ENCODE results near the gene AFG1L.
"Not testable (repeated sequence)": the region's sequence is repeated elsewhere in the genome, so short reads cannot be mapped to it uniquely, and the experiment has no call there.

The AFG1L gene

DNA sequence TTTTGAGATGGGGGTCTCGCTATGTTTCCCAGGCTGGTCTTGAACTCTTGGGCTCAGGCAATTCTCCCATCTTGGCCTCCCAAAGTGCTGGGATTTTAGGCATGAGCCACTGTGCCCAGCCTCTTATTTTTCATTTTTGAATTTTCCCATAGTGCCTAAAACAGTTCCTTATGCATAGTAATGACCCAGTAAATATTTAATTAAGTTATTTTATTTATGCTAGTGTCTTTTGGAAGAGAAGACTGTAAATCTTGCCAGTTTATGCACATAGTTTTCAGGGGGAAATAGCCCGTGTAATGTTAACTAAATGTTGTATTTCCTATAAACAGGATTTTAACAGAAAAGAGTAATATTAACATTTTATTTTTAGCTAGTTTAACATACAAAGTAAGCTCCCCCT, 60.3 kb downstream of the AFG1L start:
- no peak for DNase-seq

DNA sequence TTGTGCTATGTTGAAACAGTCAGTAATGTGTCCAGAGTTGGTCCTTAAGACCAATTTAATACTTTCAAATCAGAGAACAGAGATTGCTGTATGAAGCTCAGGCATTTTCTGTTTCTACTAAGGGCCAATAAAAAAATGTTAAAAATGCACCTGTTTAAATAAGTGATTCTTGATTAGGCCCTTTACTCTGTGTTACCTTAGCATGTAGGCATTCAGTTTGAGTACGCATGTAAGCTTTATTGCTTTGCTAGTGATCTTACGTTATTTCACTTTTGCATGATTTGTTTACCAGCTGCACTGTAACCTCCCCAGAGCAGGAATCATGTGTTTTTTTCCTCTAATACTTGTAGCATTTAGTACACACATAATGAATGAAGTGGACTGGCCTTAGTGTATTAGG, 61.0 kb downstream of the AFG1L start:
- DNase-seq: no peak

DNA sequence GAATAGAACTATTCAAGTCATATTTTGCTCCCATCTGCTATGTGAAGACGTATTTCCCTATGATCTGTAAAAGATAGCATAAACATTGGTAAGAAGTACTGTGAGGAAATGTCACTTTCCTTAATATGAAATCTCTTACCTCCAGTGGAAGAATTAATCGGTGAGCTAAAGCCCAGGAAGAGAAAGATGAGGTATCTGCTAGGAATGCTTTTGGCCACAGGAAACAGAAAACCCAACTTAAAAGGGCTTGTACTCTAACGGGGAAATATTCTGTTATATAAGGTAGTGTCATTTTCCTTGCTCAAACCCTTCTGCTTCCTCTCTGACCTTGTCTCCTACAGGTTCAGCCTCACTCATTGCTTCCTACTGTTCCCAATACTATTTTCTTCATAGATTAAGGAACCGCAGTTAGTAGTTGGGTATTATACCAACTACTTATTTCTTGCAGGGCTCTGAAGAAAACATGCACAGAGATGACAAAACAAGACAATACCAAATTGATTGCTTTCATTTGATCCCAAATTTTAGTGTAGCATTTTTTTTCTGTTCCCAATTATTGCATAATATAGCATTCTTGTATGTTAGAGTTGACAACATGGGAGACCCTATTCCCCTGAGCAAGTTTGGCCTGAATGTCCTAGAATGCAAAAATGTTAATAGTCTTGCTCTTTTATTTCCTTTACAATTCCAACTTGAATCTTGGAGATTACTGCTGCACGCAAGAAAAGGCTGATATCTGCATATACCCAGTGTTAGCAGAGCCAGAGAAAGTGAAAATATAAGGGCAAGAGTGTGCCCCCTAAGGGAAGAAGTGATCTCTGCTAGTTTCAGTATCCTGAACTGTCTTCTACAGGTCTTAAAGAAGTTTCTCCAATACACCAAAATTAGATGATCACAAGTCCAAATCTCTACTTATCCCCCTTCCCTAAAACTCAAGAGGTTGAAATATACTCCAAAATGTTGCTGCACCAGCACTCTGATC, 65.3 kb downstream of the AFG1L start:
- DNase-seq: no peak

DNA sequence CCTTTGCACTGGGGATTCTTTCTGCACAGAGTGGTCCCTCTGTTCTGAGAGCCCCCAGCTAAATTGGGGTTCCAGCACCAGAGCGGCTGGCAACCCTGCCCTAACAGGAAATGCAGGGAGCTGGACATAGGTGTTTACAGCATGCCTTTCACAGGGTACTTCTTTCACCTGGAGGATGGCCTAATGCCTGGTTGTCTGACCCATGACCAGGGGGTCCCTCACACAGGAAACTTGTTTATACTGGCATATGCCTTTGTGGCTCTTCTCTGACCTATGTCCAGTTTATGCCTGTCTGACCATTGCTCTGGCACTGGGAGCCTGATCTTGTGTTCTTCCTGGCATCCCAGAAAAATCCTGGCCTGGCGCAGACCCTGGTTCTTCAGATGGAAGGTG, 66.1 kb downstream of the AFG1L start:
- DNase-seq: no peak

DNA sequence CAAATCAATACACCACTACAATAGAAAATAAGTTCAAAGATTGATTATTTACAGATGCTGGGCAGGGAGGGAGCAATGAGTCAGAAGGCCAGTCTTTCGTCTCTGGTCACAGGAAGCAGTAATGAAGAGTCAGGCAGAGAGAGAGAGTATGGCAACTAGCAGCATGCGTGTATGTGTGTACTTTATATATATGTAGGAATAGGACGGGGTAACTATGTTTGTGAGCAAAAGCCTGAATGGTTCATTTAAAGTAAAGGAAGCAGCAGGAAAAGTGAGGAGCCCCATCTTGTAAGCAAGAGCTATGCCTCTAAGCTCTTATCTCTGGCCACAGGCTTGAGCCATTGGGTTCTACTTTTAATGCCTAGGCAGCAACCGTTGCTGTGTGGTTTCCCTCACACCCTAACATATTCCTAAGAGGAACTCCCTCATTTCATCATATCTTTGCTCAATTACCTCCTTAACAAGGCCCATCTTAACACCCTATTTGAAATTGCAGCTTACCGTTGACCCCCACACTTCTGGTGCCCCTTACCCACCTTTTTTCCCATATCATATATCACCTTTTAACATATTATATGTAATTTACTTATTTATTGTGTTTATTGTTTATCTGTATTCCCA, 66.6 kb downstream of the AFG1L start:
- no peak for DNase-seq

DNA sequence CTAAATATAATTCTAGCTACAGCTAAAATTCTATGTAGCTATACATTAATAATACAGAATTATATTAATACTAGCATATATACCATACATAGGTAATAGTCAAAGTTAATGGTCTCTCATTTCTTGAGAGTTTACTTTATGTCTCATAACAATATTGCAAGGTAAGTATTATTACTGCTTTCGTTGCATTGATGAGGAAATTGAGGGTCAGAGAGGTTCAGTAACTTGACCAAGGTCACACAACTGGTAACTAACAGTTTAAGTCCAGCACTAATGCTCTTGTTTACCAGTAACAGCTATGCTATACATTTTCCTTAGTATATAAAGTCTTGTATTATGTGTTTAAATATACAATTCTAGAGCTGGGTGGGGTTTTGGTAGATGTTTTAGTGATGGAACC, 67.6 kb downstream of the AFG1L start:
- no peak for DNase-seq

DNA sequence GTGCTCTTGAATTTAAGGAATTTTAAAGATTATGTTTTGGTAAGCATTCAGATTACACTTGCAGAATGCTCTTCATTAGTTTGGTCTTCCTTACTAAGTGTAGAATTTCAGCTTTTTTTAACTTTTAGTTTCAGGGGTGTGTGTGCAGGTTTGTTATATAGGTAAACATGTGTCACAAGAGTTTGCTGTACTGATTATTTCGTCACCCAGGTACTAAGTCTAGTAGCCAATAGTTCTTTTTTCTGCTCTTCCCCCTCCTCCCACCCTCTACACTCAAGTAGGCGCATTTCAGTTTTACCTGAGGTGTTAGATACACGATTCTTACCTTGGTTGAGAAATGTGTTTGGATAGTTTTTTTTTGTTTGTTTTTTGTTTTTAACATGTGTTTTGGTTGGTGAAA, 68.3 kb downstream of the AFG1L start:
- no peak for DNase-seq

DNA sequence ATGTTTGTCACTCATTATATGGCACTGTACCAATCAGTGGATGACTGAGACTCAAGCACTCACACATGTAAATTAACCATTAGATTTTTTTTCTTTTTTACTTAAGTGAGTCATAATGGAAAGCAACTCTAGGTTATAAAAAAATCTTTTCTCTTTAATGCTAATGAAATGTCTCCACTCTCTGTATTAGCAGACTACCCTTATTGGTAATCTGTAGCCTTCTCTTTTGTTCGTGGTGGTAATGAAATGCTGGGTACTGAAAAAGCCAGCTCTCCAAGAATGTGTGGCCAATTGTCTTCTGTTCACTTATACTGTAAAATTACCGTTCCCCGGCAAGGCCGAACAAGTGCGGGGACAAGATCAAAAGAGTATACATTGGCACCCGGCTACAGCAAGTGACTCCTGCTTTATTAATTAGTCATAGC, 69.0 kb downstream of the AFG1L start:
- no peak for DNase-seq

DNA sequence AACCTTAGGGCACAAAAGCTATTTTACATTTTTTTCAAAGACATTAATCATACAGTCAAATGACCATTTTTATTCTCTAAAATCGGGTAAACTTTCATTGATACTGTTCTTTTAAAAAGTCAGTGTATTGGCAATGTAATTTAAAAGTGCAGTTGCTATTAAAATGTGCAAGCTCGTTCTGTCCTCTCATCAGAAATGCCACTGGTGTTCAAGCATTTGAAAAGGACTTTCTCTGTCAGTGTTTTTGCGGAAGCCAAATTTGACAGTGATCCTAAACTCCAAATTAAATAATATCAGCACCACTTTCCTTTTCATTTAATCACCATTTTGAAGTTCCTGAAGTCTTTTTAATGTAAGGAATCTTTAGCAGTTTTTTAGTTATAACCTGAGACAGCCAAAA, 69.6 kb downstream of the AFG1L start:
- DNase-seq: no peak

DNA sequence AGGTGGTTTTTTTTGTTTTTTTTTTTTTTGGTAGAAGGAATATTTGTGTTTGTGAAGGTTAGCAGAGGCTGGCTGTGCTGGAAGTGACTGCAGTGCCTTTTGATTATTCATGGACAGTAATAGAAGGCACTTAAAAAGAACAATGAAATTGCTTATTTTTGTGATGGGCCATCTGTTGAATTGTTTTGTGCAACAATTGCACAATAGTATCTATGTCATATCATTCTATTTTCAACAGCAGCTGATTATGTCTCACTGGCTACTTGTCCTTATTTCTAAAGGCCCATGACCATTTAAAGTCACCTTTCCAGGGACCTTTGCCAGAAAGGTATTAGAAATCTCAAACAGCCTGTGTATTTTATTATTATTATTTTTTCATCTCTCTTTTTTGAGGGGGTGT, 70.6 kb downstream of the AFG1L start:
- DNase-seq: no peak

DNA sequence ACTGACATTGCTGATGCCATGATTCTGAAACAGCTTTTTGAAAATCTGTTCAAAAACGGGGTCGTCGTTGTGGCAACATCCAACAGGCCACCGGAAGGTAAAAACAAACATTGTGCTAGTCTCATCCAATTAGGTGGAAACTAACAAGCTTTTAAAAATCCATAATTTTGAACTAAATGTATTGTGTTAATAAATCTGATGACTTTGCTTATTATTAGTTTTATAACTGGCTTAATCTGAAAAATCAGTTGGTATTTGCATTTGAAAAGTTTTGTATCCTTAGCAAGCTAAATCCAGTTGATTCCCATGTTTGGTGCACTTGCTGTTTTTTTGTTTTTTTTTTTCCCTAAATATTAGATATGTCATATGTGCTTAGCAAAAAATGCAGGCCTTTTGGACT, 71.4 kb downstream of the AFG1L start:
- DNase-seq: no peak

DNA sequence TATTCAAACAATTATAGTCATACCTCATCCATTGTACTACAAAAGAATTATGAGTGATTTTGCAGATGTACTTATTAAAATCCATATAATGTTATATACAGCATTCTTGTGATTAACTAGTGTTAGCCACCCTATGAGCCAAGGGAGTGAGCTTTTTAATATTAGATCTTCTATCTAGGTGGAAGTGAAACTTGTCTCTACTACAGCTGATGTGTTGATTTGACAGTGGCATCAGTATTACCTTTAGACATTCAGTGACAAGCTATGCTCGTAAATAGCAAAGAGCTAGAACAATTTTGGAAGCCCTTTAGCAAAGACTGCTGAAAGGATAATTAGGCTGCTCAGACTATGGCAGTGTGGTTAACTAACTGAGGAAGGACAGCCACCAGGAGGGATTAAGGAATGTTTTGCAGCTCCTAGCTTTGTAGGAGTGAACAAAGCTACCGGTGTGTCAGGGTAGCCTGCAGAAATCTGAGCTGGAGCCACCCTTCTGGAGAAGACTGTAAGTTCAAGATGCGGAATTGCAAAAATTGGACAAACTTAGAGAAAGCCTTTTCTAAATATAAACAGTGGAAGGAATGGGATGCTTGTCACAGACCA, 73.7 kb downstream of the AFG1L start:
- no peak for DNase-seq

DNA sequence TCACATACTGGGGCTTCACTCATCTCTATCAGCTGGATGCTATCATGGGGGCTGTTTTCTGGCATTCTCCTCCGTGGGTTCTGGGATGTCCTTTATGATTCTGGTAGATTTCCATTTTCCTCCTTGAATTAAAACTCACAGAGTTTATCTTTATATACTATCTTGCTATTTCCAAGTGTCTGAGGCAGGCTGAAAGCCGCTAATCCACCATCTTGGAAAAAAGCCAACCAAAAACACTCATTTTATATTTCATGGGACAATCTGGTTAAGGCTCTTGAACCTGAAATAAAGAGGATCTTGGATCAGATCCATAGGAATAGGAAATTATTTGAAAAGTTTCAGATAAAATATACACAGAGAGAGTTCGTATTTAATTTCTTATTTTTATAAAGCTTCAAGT, 86.0 kb downstream of the AFG1L start:
- DNase-seq: no peak

DNA sequence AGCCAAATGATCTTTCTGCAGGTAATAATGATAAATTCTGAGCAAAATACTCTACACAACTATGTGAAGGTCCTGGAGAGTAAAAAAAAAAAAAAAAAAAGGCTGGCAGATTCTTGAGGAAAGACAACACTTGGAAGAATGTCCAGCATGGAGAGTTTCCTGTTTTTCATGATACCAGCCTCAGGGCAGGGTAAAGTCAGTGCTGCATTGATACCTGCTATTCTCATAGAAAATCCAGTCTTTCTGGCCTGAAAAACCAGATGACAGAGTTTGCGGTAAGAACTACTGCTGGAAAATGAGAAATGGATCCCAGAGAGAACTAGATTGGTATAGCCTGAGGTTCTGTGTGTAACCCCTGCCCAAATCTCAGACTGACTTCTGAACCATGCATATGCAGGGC, 89.1 kb downstream of the AFG1L start:
- no peak for DNase-seq

DNA sequence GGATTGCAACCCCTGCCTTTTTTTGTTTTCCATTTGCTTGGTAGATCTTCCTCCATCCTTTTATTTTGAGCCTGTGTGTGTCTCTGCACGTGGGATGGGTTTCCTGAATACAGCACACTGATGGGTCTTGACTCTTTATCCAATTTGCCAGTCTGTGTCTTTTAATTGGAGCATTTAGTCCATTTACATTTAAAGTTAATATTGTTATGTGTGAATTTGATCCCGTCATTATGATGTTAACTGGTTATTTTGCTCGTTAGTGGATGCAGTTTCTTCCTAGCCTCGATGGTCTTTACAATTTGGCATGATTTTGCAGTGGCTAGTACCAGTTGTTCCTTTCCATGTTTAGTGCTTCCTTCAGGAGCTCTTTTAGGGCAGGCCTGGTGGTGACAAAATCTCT, 94.3 kb downstream of the AFG1L start:
- DNase-seq: not testable (repeated sequence)

DNA sequence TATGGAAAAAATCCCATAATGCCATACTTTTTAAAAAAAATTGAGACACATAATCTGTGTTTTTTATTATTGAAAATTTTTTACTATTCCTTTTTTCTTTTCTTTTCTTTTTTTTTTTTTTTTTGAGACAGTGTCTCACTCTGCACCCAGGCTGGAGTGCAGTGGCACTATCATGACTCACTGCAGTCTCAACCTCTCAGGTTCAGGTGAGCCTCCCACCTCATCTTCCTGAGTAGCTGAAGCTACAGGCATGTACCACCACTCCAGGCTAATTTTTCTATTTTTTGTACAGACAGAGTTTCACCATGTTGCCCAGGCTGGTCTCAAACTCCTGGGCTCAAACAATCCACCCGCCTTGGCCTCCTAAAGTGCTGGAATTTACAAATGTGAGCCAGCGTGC, 100.4 kb downstream of the AFG1L start:
- DNase-seq: no peak

DNA sequence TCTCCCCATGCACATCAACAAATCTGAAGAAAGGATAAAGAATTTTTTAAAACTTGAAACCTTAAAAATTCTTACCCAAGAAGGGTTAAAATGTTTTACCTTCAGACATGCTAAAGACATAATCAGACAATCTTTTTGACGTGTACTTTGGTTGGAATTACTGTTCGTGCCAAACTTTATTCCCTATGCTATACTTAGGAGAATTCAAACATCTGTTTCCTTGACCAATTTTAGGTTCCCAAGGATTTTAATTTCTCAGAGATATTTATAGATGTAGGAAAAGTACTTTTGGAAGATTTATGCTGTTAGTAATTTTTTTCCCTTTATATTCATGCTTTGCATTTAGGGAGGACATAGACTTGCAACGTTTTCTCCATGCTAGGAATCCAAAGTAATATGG, 108.4 kb downstream of the AFG1L start:
- no peak for DNase-seq

DNA sequence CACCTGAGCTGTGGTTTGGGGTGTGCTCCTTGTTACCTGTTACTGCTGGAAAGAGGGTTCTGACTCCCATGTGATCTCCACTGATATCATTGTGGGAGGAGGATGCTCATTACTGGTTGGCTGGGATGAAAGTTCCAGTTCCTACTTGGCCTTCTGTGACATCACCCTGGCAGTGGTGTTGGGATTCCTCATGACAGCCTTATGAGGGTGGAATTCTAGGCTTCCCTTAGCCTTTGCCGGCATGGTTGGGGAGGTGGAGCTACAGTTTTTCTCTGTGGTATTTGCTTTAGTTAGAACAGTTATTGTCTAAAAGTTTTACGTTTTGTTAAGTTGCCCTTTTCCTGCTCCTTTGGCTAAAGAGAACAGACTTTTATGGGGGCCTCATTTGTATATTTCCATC, 112.1 kb downstream of the AFG1L start:
- no peak for DNase-seq

DNA sequence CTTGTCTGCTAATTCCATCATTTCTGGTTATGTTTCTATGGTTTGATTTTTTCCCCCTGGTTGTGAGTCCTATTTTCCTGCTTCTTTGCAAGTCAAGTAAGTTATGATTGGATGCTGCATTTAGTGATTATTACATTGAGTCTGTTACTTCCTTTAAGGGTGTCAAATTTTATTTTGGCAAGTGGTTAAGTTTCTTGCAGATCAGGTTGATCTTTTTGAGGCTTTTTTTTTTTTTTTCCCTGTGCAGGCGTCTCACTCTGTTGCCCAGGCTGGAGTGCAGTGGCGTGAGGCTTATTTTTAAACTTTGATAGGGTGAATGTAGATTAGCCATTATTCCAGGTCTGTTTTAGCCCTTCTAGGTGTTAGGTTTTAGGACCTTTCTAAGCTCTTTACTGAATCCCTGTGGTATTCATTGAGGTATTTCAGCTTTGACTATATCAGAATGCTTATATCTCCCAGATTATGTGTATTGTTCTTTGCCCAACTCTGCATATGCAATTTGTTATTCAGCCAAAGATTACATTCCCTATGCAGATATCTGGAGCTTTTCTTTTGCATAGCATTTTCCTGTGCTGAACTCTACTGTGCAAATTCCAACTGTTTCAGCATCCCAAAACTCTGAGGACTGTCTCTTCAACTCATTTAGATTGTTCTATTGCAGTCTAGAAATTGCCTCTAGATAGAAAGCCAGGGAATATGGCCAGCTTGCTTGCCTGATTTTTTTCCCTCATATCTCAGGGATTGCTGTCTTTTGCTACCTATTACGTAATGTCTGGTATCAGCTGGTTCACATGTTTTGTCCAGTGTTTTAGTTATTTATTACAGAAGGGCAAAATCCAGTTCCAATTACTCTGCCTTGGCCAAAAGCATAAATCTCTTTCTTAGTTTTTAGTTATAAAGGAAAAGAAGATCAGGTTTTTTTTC, 113.3 kb downstream of the AFG1L start:
- DNase-seq: no peak

DNA sequence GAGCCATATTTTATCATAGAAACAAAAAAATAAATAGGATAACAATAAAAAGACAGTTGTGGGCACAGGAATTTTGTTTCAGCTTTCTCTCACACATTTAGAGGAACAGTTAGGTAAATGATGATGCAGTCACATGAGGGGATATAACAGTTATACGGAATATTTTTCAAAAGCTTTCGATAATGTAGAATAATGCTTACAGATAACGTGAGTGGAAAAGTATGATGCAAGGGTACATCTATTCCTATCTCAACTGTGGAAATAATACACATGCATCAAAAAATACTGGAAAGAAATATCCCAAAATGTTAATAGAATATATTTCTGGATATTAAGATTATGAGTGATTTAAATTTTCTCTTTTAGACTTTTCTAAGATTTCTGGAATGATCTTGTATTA, 114.0 kb downstream of the AFG1L start:
- DNase-seq: no peak

DNA sequence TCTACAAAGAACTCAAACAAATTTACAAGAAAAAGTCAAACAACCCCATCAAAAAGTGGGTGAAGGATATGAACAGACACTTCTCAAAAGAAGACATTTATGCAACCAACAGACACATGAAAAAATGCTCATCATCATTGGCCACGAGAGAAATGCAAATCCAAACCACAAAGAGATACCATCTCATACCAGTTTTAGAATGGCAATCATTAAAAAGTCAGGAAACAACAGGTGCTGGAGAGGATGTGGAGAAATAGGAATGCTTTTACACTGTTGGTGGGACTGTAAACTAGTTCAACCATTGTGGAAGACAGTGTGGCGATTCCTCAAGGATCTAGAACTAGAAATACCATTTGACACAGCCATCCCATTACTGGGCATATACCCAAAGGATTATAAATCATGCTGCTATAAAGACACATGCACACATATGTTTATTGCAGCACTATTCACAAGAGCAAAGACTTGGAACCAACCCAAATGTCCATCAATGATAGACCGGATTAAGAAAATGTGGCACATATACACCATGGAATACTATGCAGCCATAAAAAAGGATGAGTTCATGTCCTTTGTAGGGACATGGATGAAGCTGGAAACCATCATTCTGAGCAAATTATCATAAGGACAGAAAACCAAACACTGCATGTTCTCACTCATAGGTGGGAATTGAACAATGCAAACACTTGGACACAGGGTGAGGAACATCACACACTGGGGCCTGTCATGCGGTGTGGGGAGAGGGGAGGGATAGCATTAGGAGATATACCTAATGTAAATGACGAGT, 121.4 kb downstream of the AFG1L start:
- DNase-seq: not testable (repeated sequence)

DNA sequence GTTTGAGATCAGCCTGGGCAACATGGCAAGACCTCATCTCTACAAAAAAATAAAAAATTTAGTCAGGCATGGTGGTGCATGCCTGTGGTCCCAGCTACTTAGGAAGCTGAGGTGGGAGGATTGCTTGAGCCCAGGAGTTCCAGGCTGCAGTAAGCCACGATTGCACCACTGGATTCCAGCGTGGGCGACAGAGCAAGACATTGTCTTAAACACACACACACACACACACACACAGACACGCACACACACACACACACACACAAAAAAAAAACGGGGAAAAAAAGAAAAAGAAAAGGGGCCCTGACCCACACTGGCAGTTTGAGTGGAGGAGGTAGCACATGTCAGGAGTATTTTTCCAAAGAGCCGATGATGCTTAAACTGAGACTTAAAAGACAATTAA, 122.2 kb downstream of the AFG1L start:
- DNase-seq: no peak
